NT2/D1 (cell line): Measurements from ENCODE around the gene NPTXR.

Experiments
- SUZ12 ChIP-seq: IDR thresholded peaks from 2 replicates; pipeline ENCODE4 v1.6.1; 2011; ENCODE audit not compliant: insufficient read length, insufficient read depth; ENCODE audit errors: extremely low read depth
- YY1 ChIP-seq: IDR thresholded peaks from 2 replicates; pipeline ENCODE4 v1.6.1; 2011; ENCODE audit not compliant: insufficient read length, insufficient read depth
- ZNF274 ChIP-seq: IDR thresholded peaks from 2 replicates; pipeline ENCODE4 v1.6.1; 2011; ENCODE audit warnings: mild to moderate bottlenecking, low read depth, low read length

DNA sequence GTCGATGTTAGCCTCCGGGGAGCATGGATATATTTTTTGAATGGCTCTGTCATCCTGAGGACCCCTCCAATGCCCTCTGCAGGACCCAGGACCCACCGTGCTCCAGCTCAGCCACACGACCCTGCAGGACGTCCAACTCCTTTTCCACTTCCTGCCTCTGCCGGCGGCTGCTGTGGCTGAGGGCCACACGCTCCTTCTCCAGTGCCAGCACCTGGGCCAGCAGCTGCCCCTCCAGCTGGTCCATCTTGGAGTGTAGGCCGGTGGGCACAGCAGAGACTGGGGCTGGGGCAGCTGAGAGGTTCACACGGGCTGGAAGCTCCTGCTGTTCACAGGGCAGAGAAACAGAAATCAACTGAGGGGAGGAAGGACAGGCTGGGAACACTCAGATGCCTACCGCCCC lies 15.6 kb downstream of the NPTXR start:
- no peak for TF ChIP-seq YY1
- no peak for TF ChIP-seq ZNF274
- TF ChIP-seq SUZ12 = no peak
